SKM-1 treated with dmso at 0.1 percent for 144 hours (cell line): ENCODE data around the gene TAF6L.
A peak's percentile ranks its signal among the peaks of the same experiment; 100 is the strongest.
"Not testable (repeated sequence)": the region's sequence is repeated elsewhere in the genome, so short reads cannot be mapped to it uniquely, and the experiment has no call there.

ENCODE experiments used
- DNase-seq: peaks from one replicate; lab custom pipeline; 2025; ENCODE audit not compliant: unreplicated experiment; lab: John Stamatoyannopoulos, UW

Gene TAF6L

GRCh38 chr11:62757846-62758788, 13.1 kb upstream of the TAF6L start:
- DNase-seq, result no peak

DNA sequence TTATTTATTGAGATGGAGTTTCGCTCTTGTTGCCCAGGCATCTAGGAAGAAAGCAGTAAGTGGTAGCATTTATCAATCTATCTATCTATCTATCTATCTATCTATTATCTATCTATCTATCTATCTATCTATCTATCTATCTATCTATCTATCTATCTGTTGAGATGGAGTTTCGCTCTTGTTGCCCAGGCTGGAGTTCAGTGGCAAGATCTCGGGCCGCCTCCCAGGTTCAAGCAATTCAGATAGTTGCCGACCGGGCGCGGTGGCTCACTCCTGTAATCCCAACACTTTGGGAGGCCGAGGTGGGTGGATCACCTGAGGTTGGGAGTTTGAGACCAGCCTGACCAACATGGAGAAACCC, 10.3 kb upstream of the TAF6L start:
- DNase-seq, result not testable (repeated sequence)

DNA sequence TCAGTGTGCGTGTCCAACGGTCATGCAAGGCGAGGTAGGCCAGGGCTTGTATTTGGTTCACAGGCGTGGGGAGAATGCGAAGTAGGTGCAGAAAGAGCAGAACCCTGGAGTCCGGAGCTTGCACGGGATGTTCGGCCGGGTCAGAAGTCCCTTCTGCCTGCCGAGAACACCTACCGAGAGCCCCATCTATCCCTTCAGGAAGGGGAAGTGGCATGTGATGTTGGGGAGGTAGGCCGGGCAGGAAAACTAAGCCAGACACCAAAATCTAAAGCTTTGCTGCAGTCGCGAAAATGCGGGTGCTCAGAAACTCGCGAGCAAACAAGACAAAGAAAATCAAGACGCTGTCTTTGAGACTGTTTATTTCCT, 435 bp upstream of the TAF6L start:
- no peak for DNase-seq

DNA sequence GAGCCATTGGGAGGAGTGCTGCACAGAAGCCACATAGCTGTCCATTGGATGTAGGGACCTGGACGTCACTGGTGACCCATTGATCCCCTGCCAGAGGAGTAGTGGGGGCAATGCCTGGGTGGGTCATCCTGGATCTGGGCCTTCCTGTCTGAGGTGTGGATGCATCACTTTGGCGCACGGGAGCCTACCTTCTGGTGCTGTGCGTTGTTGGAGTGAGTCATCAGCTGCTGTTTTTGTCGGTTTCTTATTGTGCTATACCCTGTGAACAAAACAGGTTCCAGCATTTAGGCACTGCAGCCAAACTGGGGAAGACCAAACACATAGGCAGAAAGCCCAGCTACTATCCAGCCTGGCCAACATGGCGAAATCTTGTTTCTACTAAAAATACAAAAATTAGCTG, 3.2 kb downstream of the TAF6L start:
- no peak for DNase-seq

GRCh38 chr11:62775646-62776045, 4.5 kb downstream of the TAF6L start:
- no peak for DNase-seq

DNA sequence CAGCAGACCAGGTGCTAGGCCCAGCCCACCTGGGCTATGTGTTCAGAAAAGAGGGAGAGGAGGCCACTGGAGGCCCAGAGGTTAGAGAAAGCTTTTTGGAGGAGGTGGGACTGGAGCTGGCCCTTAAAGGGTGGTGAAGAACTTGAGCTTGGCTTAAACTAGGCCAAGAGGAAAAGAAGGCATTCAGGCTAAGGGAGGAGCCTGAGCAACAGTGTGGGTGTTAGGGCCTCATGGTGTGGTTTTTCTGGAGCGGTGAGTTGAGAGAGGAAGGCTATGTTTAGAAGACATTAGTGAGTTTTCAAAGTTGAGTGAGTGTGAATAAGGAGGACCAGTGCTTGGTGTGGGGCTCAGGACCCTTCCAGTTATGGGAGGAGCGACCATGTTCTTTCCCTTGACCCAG, 6.2 kb downstream of the TAF6L start:
- DNase-seq, result no peak

DNA sequence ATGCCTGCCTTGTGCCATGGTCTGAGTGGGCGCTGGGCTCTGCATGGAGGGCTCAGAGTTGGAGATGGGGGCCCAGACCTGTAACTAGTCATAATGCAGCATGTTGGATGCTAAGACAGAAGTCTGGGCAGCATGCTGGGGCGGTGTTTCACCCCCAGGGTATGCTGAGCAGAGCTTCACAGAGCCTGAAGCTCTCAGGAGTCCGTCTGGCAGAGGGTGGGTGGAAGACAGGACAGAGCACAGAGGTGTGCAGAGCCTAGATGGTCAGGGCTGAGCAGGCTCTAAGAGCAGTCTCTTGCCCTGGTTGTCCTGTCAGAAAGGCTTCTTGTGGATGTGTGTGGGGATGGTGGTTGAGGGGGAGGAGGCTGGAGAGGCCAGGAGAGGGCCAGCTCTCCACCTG, 7.2 kb downstream of the TAF6L start:
- no peak for DNase-seq

DNA sequence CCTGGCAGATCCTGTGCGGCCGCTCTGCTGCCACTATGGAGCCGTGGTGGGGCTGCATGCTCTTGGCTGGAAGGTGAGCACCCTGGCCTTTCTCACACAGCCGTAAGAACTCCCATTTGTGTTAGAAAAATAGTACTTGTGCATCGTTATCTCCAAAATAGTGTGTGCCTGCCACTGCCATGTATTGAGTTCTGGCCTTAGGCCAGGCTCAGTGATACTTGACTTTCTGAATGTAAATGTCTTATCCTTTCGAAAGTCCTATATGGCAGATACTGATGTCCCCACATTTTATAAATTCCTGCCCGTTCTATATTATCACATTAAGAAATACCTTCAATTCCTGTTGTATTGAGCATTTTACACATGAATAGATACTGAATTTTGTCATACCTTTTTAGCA, 11.6 kb downstream of the TAF6L start:
- DNase-seq, result no peak

- peak; percentile 87 for DNase-seq
These were observed 15.3 kb downstream of the TAF6L start for GRCh38 chr11:62786318-62787004.

- peak; percentile 94 for DNase-seq
These were observed 16.0 kb downstream of the TAF6L start, which contains the start of gene TMEM179B for GRCh38 chr11:62787005-62787759. TSS of gene TMEM179B (plus strand) at chr11:62787402. CDS start at chr11:62787432, 30 bp downstream.

DNA sequence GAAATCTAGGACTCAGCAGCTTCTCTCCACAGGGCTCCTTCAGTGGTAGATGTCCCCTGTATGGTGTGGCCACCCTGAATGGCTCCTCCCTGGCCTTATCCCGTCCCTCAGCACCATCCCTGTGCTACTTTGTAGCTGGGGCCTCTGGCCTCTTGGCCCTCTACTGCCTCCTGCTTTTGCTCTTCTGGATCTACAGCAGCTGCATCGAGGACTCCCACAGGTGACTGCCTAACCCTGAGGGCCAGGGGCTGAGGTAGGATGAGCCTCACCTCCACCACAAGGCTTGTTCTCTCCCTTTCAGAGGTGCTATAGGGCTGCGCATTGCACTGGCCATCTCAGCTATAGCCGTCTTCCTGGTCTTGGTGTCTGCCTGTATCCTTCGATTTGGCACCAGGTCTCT, 17.8 kb downstream of the TAF6L start:
- DNase-seq, result no peak

DNA sequence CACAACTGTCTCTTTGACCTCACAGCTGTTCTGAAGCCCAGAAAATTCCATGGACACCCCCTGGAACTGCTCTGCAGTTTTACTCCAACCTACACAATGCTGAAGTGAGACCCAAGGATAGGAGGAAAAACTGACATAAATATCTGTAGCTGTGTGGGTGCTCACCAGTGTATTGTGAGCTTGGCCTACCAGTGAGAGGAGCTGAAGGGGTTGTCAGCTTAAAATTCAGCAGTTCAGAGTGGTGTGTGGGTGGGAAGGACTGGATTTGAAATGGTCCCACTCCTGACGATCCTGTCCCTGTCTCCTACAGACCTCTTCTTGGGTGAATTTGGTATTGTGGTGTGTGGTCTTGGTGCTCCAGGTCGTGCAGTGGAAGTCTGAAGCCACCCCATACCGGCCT, 18.4 kb downstream of the TAF6L start:
- no peak for DNase-seq

DNA sequence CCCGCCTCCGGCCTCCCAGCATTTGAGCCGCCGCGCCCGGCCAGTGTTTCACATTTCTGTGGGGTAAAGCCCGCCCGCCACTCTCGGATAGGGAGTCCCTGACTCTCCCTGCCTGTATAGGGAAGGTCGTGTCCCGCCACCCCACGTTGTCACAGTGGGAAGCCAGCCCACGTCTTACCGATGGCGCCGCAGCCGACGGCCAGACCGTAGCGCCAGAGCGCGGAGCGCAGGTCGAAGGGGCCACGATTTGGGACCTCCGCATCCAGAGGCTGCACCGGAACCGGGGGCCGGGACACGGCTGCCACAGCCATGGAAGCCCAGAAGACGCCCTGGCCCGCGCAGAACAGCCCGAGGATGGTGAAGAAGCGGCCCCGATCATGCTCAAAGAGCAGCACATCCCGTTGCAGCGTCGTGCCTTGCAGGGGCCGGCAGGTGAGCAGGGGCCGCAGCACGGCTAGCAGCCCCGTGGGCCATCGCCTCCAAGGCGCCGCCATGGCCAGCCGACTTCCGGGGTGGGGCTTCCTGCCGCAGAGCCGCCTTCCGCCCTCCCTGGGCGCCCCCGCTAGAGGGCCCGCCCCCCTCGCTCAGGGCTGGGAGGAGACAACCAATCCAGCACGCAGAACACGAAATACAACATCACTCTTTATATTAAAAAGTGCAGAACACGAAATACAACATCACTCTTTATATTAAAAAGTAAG, 20.5 kb downstream of the TAF6L start, which contains the start of gene TMEM223:
TSS of gene TMEM223 (minus strand) at position 506 of the 701 bp plus-strand sequence. CDS start at position 494, 12 bp downstream.
- DNase-seq, result peak; percentile 76

- DNase-seq, result no peak
These were observed 21.0 kb downstream of the TAF6L start for GRCh38 chr11:62792202-62792575.

DNA sequence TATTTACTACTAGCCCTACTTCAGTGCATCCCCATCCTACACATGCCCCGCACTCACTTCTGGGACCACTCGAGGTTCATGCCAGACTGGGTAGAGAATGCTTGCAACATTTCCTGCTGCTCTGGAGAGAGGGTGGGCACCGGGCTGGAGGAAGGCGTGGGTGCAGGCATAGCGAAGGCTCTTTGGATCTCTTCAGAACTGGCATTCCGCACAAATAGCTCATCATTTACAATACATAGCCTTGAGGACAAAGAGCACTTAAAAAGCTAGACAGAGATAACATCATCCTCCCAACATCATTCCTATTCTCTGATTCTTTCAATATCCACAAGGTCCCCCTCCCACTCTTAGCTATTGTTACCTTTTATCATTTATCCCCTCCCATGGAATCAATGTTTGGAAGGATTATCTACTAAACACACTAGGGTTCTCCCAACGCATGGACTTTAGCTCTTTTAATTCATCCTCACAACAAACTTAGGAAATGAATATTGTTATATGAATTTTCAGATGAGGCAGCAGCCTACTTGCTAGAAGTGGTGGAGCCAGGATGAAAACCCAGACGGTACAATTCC, 23.1 kb downstream of the TAF6L start:
- no peak for DNase-seq

DNA sequence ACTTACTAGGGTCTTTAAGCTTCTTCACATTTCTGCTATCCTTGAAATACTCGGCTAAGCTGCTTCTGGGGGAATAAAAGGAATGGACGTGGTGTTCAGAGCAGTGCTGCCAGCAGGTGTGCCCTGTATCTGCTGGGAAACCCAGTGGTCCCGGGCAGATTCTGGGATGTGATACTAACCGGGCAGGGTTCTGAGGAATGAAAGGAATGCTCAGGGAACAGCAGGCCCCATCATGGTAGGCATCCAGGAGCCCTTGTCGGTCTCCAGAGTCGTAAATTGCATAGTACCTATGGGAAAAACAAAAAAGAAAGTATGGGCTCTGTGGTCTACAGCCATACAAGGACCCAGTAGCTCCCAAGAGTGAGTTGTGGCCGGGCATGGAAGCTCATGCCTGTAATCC, 25.1 kb downstream of the TAF6L start:
- no peak for DNase-seq

DNA sequence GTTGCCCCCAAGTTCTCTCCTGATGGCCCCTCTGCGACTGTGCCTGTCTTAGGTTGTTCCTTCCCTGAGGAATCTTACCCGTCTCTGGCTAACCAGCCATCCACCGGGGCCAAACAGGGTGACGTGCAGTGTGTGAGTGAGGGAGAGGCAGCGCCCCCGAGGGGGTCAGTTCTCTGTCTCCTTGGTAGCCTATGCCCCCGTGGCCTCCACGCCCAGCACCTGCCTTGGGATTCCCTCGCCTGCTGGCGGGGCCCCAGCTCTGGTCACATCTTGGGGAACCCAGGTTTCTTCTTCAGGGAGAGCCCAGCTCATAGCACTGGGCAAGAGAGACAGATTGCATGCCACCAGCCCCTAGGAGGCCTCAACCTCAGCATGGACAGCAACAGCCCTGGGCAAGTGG, 28.3 kb downstream of the TAF6L start:
- no peak for DNase-seq

GRCh38 chr11:62801071-62801470, 29.9 kb downstream of the TAF6L start:
- DNase-seq, result no peak

DNA sequence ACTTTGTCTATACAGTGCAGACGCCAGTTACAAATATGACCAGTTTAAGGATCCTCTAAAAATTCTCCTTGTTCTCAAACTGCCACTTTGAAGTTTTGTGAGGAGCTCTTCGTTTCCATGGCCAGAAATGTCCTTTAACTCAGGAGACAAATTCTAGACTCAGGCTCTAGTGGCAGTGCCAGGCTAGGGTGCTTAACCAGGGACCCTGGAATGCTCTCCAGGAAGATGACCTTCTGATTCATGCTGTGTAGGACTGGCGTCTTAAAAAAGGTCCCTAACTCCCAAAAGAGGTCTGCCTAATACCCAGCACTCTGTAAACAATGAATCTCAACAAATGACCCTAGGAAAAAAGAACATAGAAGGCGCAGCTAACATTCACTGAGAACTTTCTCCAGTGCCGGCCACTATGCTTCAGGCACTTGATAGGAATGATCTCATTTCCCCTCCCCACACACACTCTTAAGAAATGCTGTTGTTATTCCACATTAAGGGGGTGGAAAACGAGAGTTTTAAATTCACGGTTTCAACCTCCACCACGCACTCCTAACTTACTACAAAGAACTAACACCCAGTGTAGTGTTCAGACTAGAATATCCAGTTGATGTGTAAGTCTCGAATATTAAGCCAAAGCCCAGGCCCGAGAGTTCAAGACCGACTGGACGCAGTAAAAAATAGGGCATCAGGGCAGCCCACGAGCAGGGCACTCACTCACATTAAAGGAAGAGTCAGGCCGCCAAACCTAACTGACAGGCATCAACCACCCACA, 33.3 kb downstream of the TAF6L start:
- DNase-seq, result no peak
